CD14-positive monocyte (primary cell): ENCODE data around the gene SOX5. TPM values are rescaled to one million over a fixed set of nuclear protein-coding genes. Genes with fewer than 3 reads are reported as not detected.

Experiments used
- DNase-seq, 3 donors: peaks; one replicate each; pipeline ENCODE4 v3.0.0-alpha.2; 2011 to 2022
- H2AFZ ChIP-seq: 2 replicates; pipeline ENCODE4 v1.6.0; 2012; ENCODE audit warnings: mild to moderate bottlenecking, low read depth, low read length, inconsistent platforms; ENCODE audit not compliant: insufficient read depth, poor library complexity, severe bottlenecking
- H3K27ac ChIP-seq, 2 donors: 1 replicate in 1 of 2; 2 replicates in 1 of 2; pipeline ENCODE4 v1.5.1; 2012 to 2013; ENCODE audit warnings: low read length in 2 of 2, control low read depth in 1 of 2, inconsistent platforms in 1 of 2, low read depth in 1 of 2, mild to moderate bottlenecking in 1 of 2
- H3K27me3 ChIP-seq, 2 donors: one replicate each; pipeline versions ENCODE4 v1.6.0 to v1.6.1; 2011 to 2013; ENCODE audit warnings: low read length in 2 of 2; ENCODE audit not compliant: control insufficient read depth in 2 of 2, insufficient read depth in 2 of 2
- H3K36me3 ChIP-seq, 2 donors: replicated peaks in 1 of 2; 1 replicate in 1 of 2; 2 replicates in 1 of 2; pipeline versions ENCODE4 v1.5.1 to v1.6.1; 2012 to 2013; ENCODE audit warnings: low read length in 2 of 2, control low read depth in 1 of 2, inconsistent platforms in 1 of 2, mild to moderate bottlenecking in 1 of 2; ENCODE audit not compliant: insufficient read depth in 2 of 2, control insufficient read depth in 1 of 2
- H3K4me1 ChIP-seq, 2 donors: 1 replicate in 1 of 2; 2 replicates in 1 of 2; pipeline versions ENCODE4 v1.5.1 to v1.6.1; 2012 to 2013; ENCODE audit warnings: low read length in 2 of 2, control low read depth in 1 of 2, inconsistent platforms in 1 of 2, mild to moderate bottlenecking in 1 of 2, moderate library complexity in 1 of 2; ENCODE audit not compliant: insufficient read depth in 2 of 2, control insufficient read depth in 1 of 2
- H3K4me2 ChIP-seq: replicated peaks from 2 replicates; pipeline ENCODE3; 2012; ENCODE audit warnings: low read length, moderate library complexity, mild to moderate bottlenecking; ENCODE audit not compliant: poor library complexity, severe bottlenecking; ENCODE audit errors: extremely low read depth
- H3K4me3 ChIP-seq, 3 experiments: fragments of 200-600 bp in 1 of 3; sonication (generic) in 1 of 3; replicated peaks in 1 of 3; 1 replicate in 2 of 3; 2 replicates in 1 of 3; pipeline ENCODE4 v1.5.1; 2011 to 2013; ENCODE audit warnings: low read length in 3 of 3, mild to moderate bottlenecking in 3 of 3, control low read depth in 2 of 3, low read depth in 2 of 3, inconsistent platforms in 1 of 3, moderate library complexity in 1 of 3
- H3K79me2 ChIP-seq: 2 replicates; pipeline ENCODE4 v1.6.0; 2012; ENCODE audit warnings: mild to moderate bottlenecking, control low read depth, inconsistent platforms, low read length, moderate library complexity; ENCODE audit not compliant: insufficient read depth
- H3K9ac ChIP-seq: 2 replicates; pipeline ENCODE4 v1.6.0; 2017; ENCODE audit warnings: low read length, mild to moderate bottlenecking; ENCODE audit not compliant: insufficient read depth, poor library complexity, severe bottlenecking
- H3K9me3 ChIP-seq, 2 donors: replicated peaks in 1 of 2; 1 replicate in 1 of 2; 2 replicates in 1 of 2; pipeline versions ENCODE4 v1.5.1 to v1.6.1; 2012 to 2013; ENCODE audit warnings: low read length in 2 of 2, control low read depth in 1 of 2; ENCODE audit not compliant: control insufficient read depth in 1 of 2, insufficient read depth in 1 of 2
- H4K20me1 ChIP-seq: 2 replicates; pipeline ENCODE4 v1.6.0; 2012; ENCODE audit warnings: mild to moderate bottlenecking, low read length, control low read depth, moderate library complexity; ENCODE audit not compliant: insufficient read depth
- H3K27ac Mint-ChIP-seq, 7 donors: one replicate each; pipeline ENCODE4 v1.8.0; 2020; ENCODE audit warnings: mild to moderate bottlenecking in 7 of 7, mixed read lengths in 7 of 7, moderate library complexity in 6 of 7, inconsistent platforms in 2 of 7
- H3K27me3 Mint-ChIP-seq, 3 donors: one replicate each; pipeline ENCODE4 v1.8.0; 2021 to 2022; ENCODE audit warnings: low read depth in 3 of 3, mild to moderate bottlenecking in 3 of 3, mixed read lengths in 3 of 3, moderate library complexity in 3 of 3, inconsistent platforms in 1 of 3
- H3K36me3 Mint-ChIP-seq, 2 donors: one replicate each; pipeline ENCODE4 v1.8.0; 2020; ENCODE audit warnings: mixed read lengths in 2 of 2, inconsistent platforms in 1 of 2, mild to moderate bottlenecking in 1 of 2
- H3K4me1 Mint-ChIP-seq: one replicate; pipeline ENCODE4 v1.8.0; 2020; ENCODE audit warnings: mild to moderate bottlenecking, mixed read lengths
- H3K4me3 Mint-ChIP-seq, 2 donors: one replicate each; pipeline ENCODE4 v1.8.0; 2020; ENCODE audit warnings: mild to moderate bottlenecking in 2 of 2, mixed read lengths in 2 of 2, moderate library complexity in 1 of 2
- H3K9me3 Mint-ChIP-seq, 7 donors: one replicate each; pipeline ENCODE4 v1.8.0; 2020 to 2022; ENCODE audit warnings: mixed read lengths in 7 of 7, mild to moderate bottlenecking in 6 of 7, moderate library complexity in 6 of 7, inconsistent platforms in 2 of 7
- WGBS: methylation state at CpG from one replicate; pipeline ENCODE4 v1.1.5; 2013; ENCODE audit warnings: missing lambda C conversion rate; ENCODE audit not compliant: insufficient coverage; 5-methylcytosine and 5-hydroxymethylcytosine counted together
- intact Hi-C, 2 donors: fragments of 100-400 bp; cut with micrococcal nuclease; formaldehyde crosslinking; loops; one replicate each; pipeline versions ENCODE4 v1.15.0 to v1.15.1; 2023
- polyA plus RNA-seq, 3 donors: library from polyadenylated mRNA; depleted of rRNA in 1 of 3; unstranded in 2 of 3; stranded (reverse) in 1 of 3; fragments of 300-500 nt in 2 of 3; fragments of >200 nt in 1 of 3; fragmentation: Illumina TruSeq in 2 of 3; gene quantifications; 1 replicate in 2 of 3; 2 replicates in 1 of 3; pipeline ENCODE4 v1.2.3, GENCODE V29; 2012 to 2021
- TF ChIP-seq, protein P1 (sequence below): fragments of 200-600 bp; IDR thresholded peaks from one replicate; pipeline ENCODE4 v1.8.0; 2022; ENCODE audit warnings: antibody characterized with exemption, mild to moderate bottlenecking

The SOX5 gene
- polyA plus RNA-seq, 3 donors = not detected

DNA sequence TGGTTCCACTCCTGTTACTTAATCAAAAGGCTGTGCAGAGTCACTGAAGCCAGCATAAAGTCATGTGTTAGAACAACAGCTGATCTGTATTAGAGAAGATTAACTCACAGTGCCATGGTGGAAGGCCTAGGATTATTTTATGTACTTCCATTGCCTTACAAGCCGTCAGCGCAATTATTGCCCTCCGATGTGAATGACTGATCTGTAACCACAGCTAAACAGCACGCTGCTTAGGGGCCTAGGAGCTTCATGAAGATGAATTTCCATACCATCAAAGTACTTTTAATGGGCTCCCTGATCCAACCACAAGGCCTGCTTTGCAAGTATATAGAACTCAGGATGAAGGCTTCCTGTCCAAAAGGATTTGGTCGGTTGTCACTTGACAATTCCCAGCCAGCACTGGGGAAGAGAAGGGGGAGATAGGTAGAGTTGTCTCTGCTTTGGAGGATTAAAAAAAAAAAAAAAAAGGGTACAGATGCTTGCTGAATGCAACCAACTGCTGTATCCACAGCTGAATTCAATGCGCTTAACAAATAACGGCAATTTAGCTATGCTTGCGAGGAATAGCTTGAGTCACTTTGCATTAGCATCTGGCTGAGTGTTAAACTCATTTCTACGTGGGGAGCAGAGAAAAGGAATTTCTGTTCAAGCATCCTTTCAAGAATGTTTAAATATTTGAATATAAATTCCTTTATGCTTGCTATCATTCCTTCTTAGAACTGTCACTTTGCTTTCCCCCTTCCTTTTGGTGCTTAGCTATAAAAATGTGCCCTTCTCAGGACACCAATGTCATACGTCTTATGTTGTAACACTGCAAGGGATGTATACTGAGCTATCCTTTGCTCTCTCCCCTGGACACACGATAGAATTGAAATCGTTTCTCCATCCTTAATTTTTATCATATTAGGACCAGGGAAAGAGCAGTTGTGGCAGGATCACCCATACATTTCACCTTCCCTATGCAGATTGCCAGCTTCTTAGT, 387.8 kb downstream of the SOX5 start:
- Mint-ChIP-seq H3K4me3 (no peak overlapping the region), H3K4me1 (no peaks in the 10 kb centered on the region), H3K9me3 (peaks cover 2 to 20% (median 8%) of the 10 kb centered on the region in 7 donors), H3K36me3 (no peaks in the 10 kb centered on the region), H3K27me3 (no peaks in the 10 kb centered on the region), H3K27ac (no peak overlapping the region)
- no peak for DNase-seq
- Histone ChIP-seq H3K9me3 (peaks cover 4% of the 10 kb centered on the region in 2 donors), H3K79me2 (no peaks in the 10 kb centered on the region), H3K4me2 (no peak overlapping the region), H3K27me3 (no peaks in the 10 kb centered on the region), H3K27ac (no peak overlapping the region), H4K20me1 (no peaks in the 10 kb centered on the region), H3K36me3 (no peaks in the 10 kb centered on the region), H3K4me3 (no peak overlapping the region), H3K4me1 (no peaks in the 10 kb centered on the region), H2AFZ (no peak overlapping the region), H3K9ac (no peak overlapping the region)
- intact Hi-C loops = no loop called here
- TF ChIP-seq, protein P1, sequence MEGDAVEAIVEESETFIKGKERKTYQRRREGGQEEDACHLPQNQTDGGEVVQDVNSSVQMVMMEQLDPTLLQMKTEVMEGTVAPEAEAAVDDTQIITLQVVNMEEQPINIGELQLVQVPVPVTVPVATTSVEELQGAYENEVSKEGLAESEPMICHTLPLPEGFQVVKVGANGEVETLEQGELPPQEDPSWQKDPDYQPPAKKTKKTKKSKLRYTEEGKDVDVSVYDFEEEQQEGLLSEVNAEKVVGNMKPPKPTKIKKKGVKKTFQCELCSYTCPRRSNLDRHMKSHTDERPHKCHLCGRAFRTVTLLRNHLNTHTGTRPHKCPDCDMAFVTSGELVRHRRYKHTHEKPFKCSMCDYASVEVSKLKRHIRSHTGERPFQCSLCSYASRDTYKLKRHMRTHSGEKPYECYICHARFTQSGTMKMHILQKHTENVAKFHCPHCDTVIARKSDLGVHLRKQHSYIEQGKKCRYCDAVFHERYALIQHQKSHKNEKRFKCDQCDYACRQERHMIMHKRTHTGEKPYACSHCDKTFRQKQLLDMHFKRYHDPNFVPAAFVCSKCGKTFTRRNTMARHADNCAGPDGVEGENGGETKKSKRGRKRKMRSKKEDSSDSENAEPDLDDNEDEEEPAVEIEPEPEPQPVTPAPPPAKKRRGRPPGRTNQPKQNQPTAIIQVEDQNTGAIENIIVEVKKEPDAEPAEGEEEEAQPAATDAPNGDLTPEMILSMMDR = no peak
- 94% methylated on average over 8 of the region's 12 CpGs for WGBS

DNA sequence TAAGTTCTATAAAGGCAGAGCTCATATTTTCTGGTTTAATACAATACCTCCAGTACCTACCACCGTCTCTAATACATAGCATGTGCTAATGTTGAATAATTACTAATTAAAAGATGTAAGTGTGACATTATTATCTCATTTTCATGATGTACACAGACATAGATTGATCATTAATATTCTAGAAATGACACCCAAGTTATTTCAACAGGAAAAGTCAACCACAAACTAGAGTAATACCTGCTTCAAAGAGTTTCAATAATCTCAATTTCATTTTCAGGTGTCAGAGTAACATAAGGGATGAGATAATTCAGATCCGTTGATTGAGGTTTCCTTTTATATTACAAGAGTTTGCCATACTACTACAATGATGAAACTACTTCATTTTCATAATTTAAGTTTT, 388.9 kb downstream of the SOX5 start:
- Histone ChIP-seq H3K9me3 (peaks cover 4% of the 10 kb centered on the region in 2 donors), H3K4me2 (no peak overlapping the region), H3K4me3 (no peak overlapping the region), H3K4me1 (no peaks in the 10 kb centered on the region), H3K9ac (no peak overlapping the region), H3K27ac (no peak overlapping the region), H3K27me3 (no peaks in the 10 kb centered on the region), H2AFZ (no peak overlapping the region), H4K20me1 (no peaks in the 10 kb centered on the region), H3K79me2 (no peaks in the 10 kb centered on the region), H3K36me3 (no peaks in the 10 kb centered on the region)
- Mint-ChIP-seq H3K27ac (no peak overlapping the region), H3K36me3 (no peaks in the 10 kb centered on the region), H3K4me3 (no peak overlapping the region), H3K27me3 (no peaks in the 10 kb centered on the region), H3K9me3 (peaks cover 0 to 17% (median 8%) of the 10 kb centered on the region in 7 donors), H3K4me1 (no peaks in the 10 kb centered on the region)
- WGBS = no CpG with 5 or more reads among the region's 2 CpGs
- TF ChIP-seq, protein P1 = no peak
- intact Hi-C loops = no loop called here
- no peak for DNase-seq
